NCI-H2107 treated with DMSO at 0.1 percent for 48 hours (cell line): ENCODE measurements around the gene BUB3.
"Not testable (repeated sequence)": the region's sequence is repeated elsewhere in the genome, so short reads cannot be mapped to it uniquely, and the experiment has no call there.

ENCODE experiments used
- DNase-seq: peaks from one replicate; lab custom pipeline; 2025; ENCODE audit not compliant: unreplicated experiment; lab: John Stamatoyannopoulos, UW

BUB3 gene

GRCh38 chr10:123153486-123154091 lies 613 bp upstream of the BUB3 start:
- DNase-seq = no peak

DNA sequence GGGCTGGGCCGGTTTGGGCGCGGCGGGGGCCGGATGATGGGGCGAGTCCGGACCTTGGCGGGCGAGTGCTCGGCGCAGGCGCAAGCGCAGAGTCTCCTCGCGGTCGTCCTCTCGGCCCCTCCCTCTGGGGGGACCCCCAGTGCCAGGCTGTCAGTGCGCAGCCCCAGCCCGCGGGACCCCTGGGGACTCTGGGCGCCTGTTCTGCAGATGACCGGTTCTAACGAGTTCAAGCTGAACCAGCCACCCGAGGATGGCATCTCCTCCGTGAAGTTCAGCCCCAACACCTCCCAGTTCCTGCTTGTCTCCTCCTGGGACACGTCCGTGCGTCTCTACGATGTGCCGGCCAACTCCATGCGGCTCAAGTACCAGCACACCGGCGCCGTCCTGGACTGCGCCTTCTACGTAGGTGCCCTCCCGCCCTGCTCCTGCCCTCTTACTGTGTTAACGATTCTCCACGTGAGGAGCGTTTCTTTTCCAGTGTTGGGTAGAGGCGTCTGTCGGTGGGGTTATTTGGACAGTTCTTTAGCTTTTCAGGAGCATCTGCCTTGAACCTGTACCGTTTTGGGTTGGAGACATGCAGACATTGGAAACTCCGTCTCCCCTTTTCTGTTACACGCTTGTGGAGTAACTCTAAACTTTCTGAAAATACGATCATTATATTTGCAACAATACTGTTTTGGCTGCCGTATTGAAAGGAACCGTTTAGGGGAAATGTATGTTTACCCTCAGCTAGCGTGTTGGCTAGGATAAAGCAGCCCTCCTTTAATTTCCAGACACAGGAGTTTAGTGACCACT lies 706 bp downstream of the BUB3 start:
- no peak for DNase-seq

DNA sequence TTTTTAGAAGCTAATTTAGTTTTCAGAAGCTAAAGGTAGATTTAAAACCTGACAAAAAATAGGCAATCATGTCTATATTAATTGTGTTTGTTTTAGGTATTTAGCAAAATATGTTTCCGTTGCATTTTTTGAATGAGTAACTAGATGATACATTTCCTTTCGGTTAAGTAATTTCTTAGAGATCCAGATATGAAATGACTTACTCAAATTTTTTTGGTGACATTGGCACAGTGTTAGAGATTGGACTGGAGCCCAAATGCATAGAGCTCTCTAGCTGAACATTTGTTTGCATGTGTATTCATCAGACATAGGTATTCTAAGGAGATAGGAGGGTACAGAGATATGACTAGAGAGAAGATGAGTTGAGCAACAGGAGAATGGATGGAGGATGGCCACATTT lies 1.9 kb downstream of the BUB3 start:
- no peak for DNase-seq

- no peak for DNase-seq
Observed at GRCh38 chr10:123157210-123157609, 3.0 kb downstream of the BUB3 start.

GRCh38 chr10:123158682-123159081 lies 4.5 kb downstream of the BUB3 start:
- DNase-seq = no peak

GRCh38 chr10:123160311-123160980 lies 6.2 kb downstream of the BUB3 start:
- DNase-seq = no peak

GRCh38 chr10:123164319-123164718 lies 10.1 kb downstream of the BUB3 start:
- no peak for DNase-seq

DNA sequence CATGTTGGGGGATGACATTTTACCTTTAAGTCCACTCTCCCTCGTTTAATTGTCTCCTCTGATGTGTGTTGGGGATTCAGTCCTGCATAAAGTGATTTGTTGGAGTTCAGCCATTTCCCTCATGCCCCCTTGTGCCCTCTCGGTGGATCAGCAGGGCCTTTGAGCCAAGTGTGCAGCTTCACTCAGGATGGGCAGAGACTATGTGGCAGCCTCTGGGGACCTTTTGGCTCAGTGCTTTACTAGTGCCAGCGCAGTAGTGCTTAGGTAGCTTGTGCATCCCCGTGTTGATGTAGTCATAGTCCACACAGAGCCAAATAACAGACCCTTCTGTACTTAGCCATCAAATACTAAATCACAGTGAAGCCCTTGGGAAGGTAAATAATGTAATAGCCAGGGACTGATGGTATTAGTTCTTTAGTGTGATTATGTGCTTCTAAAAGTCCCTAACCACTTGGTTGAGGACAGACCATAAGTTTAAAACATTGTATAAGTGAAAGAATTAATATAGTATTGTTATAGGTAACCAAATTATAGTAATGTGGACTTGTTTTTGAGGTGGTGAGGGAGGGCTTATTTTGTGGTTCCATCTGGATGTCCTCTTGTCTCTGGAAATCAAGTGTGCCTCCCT lies 11.4 kb downstream of the BUB3 start:
- DNase-seq = no peak

DNA sequence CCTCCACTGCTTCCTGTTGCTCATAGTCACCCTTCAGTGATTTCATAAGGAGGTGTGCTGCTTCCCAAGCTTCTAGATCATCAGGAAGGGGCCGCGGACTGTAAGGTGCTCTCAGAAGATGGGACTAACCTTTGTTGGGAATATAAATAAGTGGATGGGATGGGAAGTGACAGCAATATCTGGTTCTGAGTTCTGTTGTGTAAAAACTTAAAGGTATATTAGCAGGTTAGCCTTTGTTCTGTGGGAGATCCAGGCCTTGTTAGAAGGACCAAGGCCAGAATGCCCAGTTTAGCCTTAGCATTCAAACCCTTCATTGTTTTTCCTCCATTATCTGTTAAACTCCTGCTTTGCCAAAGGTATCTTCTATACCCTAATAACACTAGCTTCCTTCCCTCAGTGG lies 12.4 kb downstream of the BUB3 start:
- no peak for DNase-seq

DNA sequence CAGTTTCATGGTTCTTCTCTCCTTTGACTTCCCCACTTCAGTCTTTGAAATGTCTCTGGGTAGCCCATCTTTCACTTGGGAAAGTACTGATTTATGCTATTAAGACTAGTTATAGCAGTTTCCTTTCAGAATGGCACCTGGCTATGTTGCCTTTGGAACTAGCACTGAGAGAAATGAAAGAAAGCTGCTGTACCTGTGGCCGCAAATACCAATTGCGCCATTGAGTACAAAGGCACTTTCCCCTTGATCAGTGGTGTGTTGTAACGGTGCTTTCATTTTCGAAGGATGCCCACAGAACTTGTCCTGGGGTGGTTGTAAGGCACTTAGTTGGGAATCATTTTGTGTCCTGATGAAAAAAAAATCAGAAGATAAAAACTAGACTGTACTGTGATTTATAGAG lies 16.8 kb downstream of the BUB3 start:
- no peak for DNase-seq

GRCh38 chr10:123171616-123172015 lies 17.4 kb downstream of the BUB3 start:
- not testable (repeated sequence) for DNase-seq

DNA sequence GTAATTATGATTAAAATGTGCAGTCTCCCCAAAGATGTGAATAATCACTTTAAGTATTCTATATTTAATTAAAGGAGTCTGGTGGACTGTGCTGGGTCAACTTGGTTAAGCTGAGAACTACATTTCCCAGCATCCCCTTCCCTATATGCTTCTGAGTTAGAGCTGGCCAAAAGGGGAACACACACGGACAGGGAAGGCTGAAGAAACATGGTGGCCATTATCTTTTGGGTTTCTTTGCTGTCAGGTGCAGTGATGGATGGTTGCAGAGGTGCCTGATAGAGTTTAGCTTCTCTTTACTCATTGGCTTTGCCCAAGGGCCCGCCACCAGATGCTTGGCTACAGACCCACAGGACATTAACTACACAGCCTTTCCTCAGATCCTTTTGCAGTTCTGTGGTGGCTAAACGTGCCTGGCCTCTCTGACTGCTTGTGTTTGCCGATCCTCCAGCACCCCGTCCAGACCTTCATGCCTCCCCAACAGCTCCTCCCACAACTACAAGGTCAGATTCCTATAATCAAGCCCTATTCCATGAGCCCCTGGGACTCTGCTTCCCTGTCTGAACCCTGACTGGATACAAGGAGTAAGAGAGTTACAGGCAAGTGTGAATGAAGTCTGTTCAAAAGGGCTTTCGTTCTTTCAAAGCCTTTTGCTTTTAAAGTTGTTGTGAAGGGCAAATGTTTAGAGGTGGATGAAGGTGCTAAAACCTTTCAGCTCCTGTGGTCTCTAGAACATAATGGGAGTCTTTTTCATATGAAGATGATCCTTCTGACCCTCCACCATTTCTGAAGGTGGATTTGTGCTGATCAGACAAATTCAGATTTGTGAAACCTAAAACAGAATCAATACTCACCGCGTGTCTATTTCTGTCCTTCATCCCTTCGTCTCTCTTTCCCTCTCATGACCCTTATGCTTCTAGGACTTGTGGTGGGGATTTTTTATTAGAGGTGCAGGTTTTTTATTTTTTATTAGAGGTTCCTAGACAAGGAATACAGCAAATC lies 21.5 kb downstream of the BUB3 start:
- no peak for DNase-seq

- not testable (repeated sequence) for DNase-seq
Observed at GRCh38 chr10:123178390-123178789, 24.2 kb downstream of the BUB3 start.

GRCh38 chr10:123180101-123181090 lies 26.2 kb downstream of the BUB3 start:
- no peak for DNase-seq

- DNase-seq = no peak
Observed at GRCh38 chr10:123183724-123184123, 29.5 kb downstream of the BUB3 start.

DNA sequence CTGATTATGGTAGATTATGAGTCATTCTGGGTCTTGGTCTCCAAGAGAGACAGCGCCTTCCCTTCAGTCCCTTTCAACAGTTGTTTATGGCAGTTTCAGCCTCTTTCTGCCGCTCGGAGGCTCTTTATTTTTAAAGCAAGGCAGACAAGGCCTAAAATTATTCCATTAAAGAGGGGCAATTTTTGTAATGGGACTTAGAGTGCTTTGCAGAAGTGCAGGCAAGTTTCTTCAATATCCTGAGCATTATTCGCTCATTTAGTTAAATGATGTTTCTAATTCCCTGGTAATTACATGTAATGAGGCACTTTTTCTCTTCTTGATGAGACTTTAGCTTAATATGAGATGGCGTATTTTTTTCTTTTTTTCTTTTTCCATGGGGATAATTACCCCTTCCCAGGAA lies 33.6 kb downstream of the BUB3 start:
- DNase-seq = no peak

GRCh38 chr10:123191886-123192285 lies 37.7 kb downstream of the BUB3 start:
- DNase-seq = no peak

- no peak for DNase-seq
Observed at GRCh38 chr10:123194056-123194455, 39.9 kb downstream of the BUB3 start.

DNA sequence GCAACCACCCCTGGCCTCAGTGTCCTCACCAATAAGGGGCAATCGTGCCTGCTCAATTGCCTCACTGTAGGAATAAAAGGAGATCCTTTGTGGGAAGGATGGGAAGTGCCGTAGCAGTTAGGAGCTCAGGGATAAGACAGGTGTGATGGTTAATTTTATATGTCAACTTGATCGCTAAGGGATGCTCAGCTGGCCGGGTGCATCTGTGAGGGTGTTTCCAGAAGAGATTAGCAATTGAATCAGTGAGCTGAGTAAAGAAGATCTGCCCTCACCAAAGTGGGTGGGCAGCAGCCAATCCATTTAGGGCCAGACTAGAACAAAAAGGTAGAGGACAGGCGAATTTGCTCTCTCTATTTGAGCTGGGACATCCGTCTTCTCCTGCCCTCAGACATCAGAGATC lies 46.3 kb downstream of the BUB3 start:
- DNase-seq = no peak
